ENCODE measurements around the gene ZNRF2.
"Not testable (repeated sequence)": the region's sequence is repeated elsewhere in the genome, so short reads cannot be mapped to it uniquely, and the experiment has no call there.

DNA sequence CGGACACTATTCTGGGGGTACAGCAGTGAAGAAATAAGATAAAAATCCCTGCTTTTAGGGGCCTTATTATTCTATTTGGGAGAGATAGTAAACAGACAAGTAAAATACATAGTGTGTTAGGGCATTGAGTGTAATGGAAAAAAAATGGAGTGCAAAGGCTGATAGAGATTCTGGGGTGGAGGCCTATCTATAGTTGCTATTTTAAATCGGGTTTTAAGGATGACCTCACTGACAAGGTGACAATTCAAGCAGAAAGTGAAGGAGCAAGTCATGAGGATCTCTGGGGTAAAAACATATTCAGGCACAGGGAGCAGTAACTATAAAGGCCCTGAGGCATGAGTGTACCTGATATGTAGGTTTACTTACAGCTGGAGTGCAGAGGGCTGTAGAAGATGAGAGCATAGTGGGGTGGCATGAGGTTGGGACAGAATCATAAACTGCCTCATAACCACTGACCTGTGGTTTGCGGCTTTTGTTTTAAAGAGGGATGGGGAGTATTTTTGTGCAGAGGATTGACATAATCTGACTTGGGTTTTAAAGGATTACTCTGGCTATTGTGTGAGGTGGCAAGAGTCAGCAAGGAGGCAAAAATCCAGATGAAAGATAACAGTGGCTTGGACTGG, 8.1 kb downstream of the ZNRF2 start:
- TF ChIP-seq, protein P1, sequence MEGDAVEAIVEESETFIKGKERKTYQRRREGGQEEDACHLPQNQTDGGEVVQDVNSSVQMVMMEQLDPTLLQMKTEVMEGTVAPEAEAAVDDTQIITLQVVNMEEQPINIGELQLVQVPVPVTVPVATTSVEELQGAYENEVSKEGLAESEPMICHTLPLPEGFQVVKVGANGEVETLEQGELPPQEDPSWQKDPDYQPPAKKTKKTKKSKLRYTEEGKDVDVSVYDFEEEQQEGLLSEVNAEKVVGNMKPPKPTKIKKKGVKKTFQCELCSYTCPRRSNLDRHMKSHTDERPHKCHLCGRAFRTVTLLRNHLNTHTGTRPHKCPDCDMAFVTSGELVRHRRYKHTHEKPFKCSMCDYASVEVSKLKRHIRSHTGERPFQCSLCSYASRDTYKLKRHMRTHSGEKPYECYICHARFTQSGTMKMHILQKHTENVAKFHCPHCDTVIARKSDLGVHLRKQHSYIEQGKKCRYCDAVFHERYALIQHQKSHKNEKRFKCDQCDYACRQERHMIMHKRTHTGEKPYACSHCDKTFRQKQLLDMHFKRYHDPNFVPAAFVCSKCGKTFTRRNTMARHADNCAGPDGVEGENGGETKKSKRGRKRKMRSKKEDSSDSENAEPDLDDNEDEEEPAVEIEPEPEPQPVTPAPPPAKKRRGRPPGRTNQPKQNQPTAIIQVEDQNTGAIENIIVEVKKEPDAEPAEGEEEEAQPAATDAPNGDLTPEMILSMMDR (IDR thresholded peaks at IDR 0.05; ENCODE audit: low read depth, low read length) = not testable (repeated sequence)
- not testable (repeated sequence) for TF ChIP-seq POLR2A (IDR thresholded peaks at IDR 0.05; ENCODE audit: extremely low read depth, insufficient read length); MYC (IDR thresholded peaks at IDR 0.05; ENCODE audit: low read depth, low read length)
- TF ChIP-seq, protein P2, sequence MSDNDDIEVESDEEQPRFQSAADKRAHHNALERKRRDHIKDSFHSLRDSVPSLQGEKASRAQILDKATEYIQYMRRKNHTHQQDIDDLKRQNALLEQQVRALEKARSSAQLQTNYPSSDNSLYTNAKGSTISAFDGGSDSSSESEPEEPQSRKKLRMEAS (IDR thresholded peaks at IDR 0.05; ENCODE audit: low read depth, low read length) = not testable (repeated sequence)
